PC-3 (cell line): Measurements from ENCODE around the gene NUDT6. TPM values are rescaled to one million over a fixed set of nuclear protein-coding genes. Genes with fewer than 3 reads are reported as not detected.
A peak's percentile ranks its signal among the peaks of the same experiment; 100 is the strongest.

Experiments used
- ATAC-seq: fragments of 200-7000 bp; cut with Tn5 transposase; 2 replicates; pipeline ENCODE4 v1.9.1; 2020; ENCODE audit warnings: mild to moderate bottlenecking, moderate library complexity
- BruUV-seq: library from RNA; stranded (reverse); fragments of 400-500 nt; replicated peaks from 2 replicates; lab custom pipeline; 2021; lab: Mats Ljungman, UMichigan
- CTCF ChIA-PET: fragments of 300-600 bp; sonication (Branson Sonifier 250); formaldehyde crosslinking; loops from one replicate; lab custom pipeline; 2022; ENCODE audit warnings: antibody characterized with exemption; lab: Charles Lee
- POLR2A ChIA-PET: fragments of 300-600 bp; sonication (Branson Sonifier 250); formaldehyde crosslinking; loops from one replicate; lab custom pipeline; 2022; ENCODE audit warnings: antibody characterized with exemption; ENCODE audit not compliant: unreplicated experiment; lab: Charles Lee
- DNase-seq: peaks from one replicate; pipeline ENCODE4 v3.0.0-alpha.2; 2015
- H2AFZ ChIP-seq: fragments of 300-600 bp; sonication (generic); 2 replicates; pipeline ENCODE4 v1.6.0; 2016; ENCODE audit warnings: antibody characterized with exemption, low read length
- H3F3A ChIP-seq: fragments of 300-600 bp; sonication (generic); one replicate; pipeline ENCODE4 v1.6.0; 2017; ENCODE audit warnings: antibody characterized with exemption, low read length, control low read depth, mild to moderate bottlenecking; ENCODE audit not compliant: unreplicated experiment
- H3K27ac ChIP-seq: fragments of 300-600 bp; sonication (generic); 2 replicates; pipeline ENCODE4 v1.5.1; 2016; ENCODE audit warnings: mild to moderate bottlenecking, low read length
- H3K27me3 ChIP-seq: fragments of 300-600 bp; sonication (generic); 2 replicates; pipeline ENCODE4 v1.6.1; 2016; ENCODE audit warnings: low read length, mixed read lengths
- H3K36me3 ChIP-seq: fragments of 300-600 bp; sonication (generic); 2 replicates; pipeline ENCODE4 v1.6.1; 2016; ENCODE audit warnings: low read depth, mixed run types, low read length, mixed read lengths
- H3K4me1 ChIP-seq: fragments of 300-600 bp; sonication (generic); 2 replicates; pipeline ENCODE4 v1.5.1; 2016; ENCODE audit warnings: low read length; ENCODE audit not compliant: insufficient read depth
- H3K4me2 ChIP-seq: fragments of 300-600 bp; sonication (generic); 2 replicates; pipeline ENCODE4 v1.6.0; 2016; ENCODE audit warnings: low read length
- H3K4me3 ChIP-seq: fragments of 300-600 bp; sonication (generic); 2 replicates; pipeline ENCODE4 v1.5.1; 2016; ENCODE audit warnings: mild to moderate bottlenecking, low read length, mixed read lengths
- H3K79me2 ChIP-seq: fragments of 300-600 bp; sonication (generic); 2 replicates; pipeline ENCODE4 v1.6.1; 2017; ENCODE audit warnings: low read length, mixed read lengths
- H3K9ac ChIP-seq: fragments of 300-600 bp; sonication (generic); 2 replicates; pipeline ENCODE4 v1.6.0; 2016; ENCODE audit warnings: mild to moderate bottlenecking, low read length
- H3K9me2 ChIP-seq: fragments of 300-600 bp; sonication (generic); replicated peaks from 2 replicates; pipeline ENCODE4 v1.6.1; 2016; ENCODE audit warnings: mixed run types, low read length, mixed read lengths
- H3K9me3 ChIP-seq: fragments of 300-600 bp; sonication (generic); 2 replicates; pipeline ENCODE4 v1.6.1; 2016; ENCODE audit warnings: low read length, mixed read lengths
- H4K20me1 ChIP-seq: fragments of 300-600 bp; sonication (generic); 2 replicates; pipeline ENCODE4 v1.6.1; 2016; ENCODE audit warnings: low read length, mixed read lengths
- CTCF ChIP-seq: fragments of 300-600 bp; sonication (generic); conservative IDR thresholded peaks from 2 replicates; pipeline ENCODE4 v1.5.1; 2017; ENCODE audit warnings: antibody characterized with exemption, low read depth, mild to moderate bottlenecking, low read length
- EZH2 ChIP-seq: fragments of 300-600 bp; sonication (generic); IDR thresholded peaks from one replicate; pipeline ENCODE4 v1.6.1; 2017; ENCODE audit warnings: antibody characterized with exemption, mild to moderate bottlenecking, low read length; ENCODE audit not compliant: unreplicated experiment
- EZH2phosphoT487 ChIP-seq: fragments of 300-600 bp; sonication (generic); IDR thresholded peaks from 2 replicates; pipeline ENCODE4 v1.6.1; 2018; ENCODE audit warnings: mild to moderate bottlenecking, antibody characterized with exemption, low read length, borderline replicate concordance
- intact Hi-C: fragments of 100-400 bp; cut with micrococcal nuclease; formaldehyde crosslinking; loops from 2 replicates; pipeline ENCODE4 v1.9.0; 2023
- total RNA-seq: library from RNA; depleted of rRNA; stranded (reverse); fragments of >200 nt; gene quantifications from 2 replicates; pipeline ENCODE4 v1.2.3, GENCODE V29; 2014

NUDT6 gene
- total RNA-seq, 1 experiment from 2014 or later = 6.9 TPM

GRCh38 chr4:122890147-122890795, 32.1 kb downstream of the NUDT6 start:
- ChIA-PET POLR2A (interaction anchor here (0.5 kb wide), 1 partner anchor 126 kb away, joined by 3 read pairs; no protein-coding TSS in a partner anchor), CTCF (interaction anchor here (0.6 kb wide), 1 partner anchor 62 kb away, joined by 3 read pairs; no protein-coding TSS in a partner anchor)
- H3K9me3 ChIP-seq = no peaks in the 10 kb centered on the region
- H3K36me3 ChIP-seq = no peaks in the 10 kb centered on the region
- H4K20me1 ChIP-seq = no peaks in the 10 kb centered on the region
- ATAC-seq (peak; percentile 76), DNase-seq (peak; percentile 53)
- H2AFZ ChIP-seq = no peak overlapping the region
- intact Hi-C loops = no loop called here
- TF ChIP-seq EZH2phosphoT487 (no peak), CTCF (no peak), EZH2 (no peak)
- peak overlapping the region; percentile 91 for H3K27ac ChIP-seq
- peak overlapping the region; percentile 20; the same call in 1 of the 2 replicates for H3K4me3 ChIP-seq
- peak overlapping the region; percentile 64 for H3K9ac ChIP-seq
- H3K79me2 ChIP-seq = no peaks in the 10 kb centered on the region
- H3K9me2 ChIP-seq = no peaks in the 10 kb centered on the region
- H3K4me1 ChIP-seq = peaks cover 17% of the 10 kb centered on the region
- no peaks in the 10 kb centered on the region for H3K27me3 ChIP-seq
- peak overlapping the region; percentile 63 for H3K4me2 ChIP-seq
- TSS peak; percentile 62 for BruUV-seq
- no peaks in the 10 kb centered on the region for H3F3A ChIP-seq

DNA sequence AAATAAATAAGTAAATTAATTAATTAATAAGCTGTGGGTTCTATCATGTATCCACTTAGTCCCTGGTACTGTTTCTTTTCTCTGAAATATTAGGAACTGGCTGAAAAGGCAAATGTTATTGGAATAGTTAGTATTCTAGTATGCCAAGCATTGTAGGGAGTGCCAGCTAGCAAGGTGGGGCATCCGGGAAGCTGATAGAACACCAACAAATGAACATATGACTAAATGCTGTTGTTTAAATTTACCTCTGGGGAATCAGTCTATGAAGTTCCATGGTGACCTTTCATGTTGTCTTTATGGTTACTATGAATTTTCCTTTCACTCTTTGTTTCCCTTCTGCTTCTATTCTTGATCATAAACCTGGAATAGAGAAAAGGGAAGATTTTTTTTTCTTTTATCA, 32.7 kb downstream of the NUDT6 start:
- H3K4me2 ChIP-seq = peak overlapping the region; percentile 63
- no peak for TF ChIP-seq EZH2phosphoT487
- no peak for TF ChIP-seq CTCF
- no peak for TF ChIP-seq EZH2
- POLR2A ChIA-PET = no interaction called here
- peak; percentile 91 for ATAC-seq
- no peaks in the 10 kb centered on the region for H3K9me3 ChIP-seq
- H3K9ac ChIP-seq = peak overlapping the region; percentile 64
- no peaks in the 10 kb centered on the region for H3K79me2 ChIP-seq
- intact Hi-C loops = no loop called here
- peak overlapping the region; percentile 91 for H3K27ac ChIP-seq
- H3K9me2 ChIP-seq = no peaks in the 10 kb centered on the region
- no peaks in the 10 kb centered on the region for H3K36me3 ChIP-seq
- BruUV-seq = TSS peak; percentile 80
- H3K4me3 ChIP-seq = peak overlapping the region; percentile 20; the same call in 1 of the 2 replicates
- no peaks in the 10 kb centered on the region for H3K27me3 ChIP-seq
- DNase-seq = peak; percentile 53
- no peak overlapping the region for H2AFZ ChIP-seq
- H4K20me1 ChIP-seq = no peaks in the 10 kb centered on the region
- peaks cover 17% of the 10 kb centered on the region for H3K4me1 ChIP-seq
- no peaks in the 10 kb centered on the region for H3F3A ChIP-seq
- CTCF ChIA-PET = interaction anchor here (0.6 kb wide), 1 partner anchor 61 kb away, joined by 3 read pairs; no protein-coding TSS in a partner anchor

GRCh38 chr4:122884499-122884898, 37.9 kb downstream of the NUDT6 start:
- DNase-seq (no peak), ATAC-seq (no peak)
- Histone ChIP-seq H4K20me1 (no peaks in the 10 kb centered on the region), H3K9me2 (no peaks in the 10 kb centered on the region), H3K27ac (no peak overlapping the region), H3K9ac (no peak overlapping the region), H3K4me3 (no peak overlapping the region), H3K4me2 (no peak overlapping the region), H2AFZ (no peak overlapping the region), H3K79me2 (no peaks in the 10 kb centered on the region), H3K27me3 (no peaks in the 10 kb centered on the region), H3K36me3 (peaks cover 7% of the 10 kb centered on the region; the same call in 1 of the 2 replicates), H3K4me1 (peaks cover 7% of the 10 kb centered on the region; the same call in 1 of the 2 replicates), H3K9me3 (no peaks in the 10 kb centered on the region), H3F3A (no peaks in the 10 kb centered on the region)
- CTCF ChIA-PET = no interaction called here
- POLR2A ChIA-PET = no interaction called here
- no TSS peak for BruUV-seq
- intact Hi-C loops = no loop called here
- TF ChIP-seq EZH2 = no peak
- no peak for TF ChIP-seq EZH2phosphoT487
- no peak for TF ChIP-seq CTCF
